Measurements from ENCODE around the gene PLPP4. TPM values are rescaled to one million over a fixed set of nuclear protein-coding genes. Genes with fewer than 3 reads are reported as not detected.
A peak's percentile ranks its signal among the peaks of the same experiment; 100 is the strongest.

PLPP4 gene
- total RNA-seq, 1 experiment from 2014 or later = 9.7 TPM

DNA sequence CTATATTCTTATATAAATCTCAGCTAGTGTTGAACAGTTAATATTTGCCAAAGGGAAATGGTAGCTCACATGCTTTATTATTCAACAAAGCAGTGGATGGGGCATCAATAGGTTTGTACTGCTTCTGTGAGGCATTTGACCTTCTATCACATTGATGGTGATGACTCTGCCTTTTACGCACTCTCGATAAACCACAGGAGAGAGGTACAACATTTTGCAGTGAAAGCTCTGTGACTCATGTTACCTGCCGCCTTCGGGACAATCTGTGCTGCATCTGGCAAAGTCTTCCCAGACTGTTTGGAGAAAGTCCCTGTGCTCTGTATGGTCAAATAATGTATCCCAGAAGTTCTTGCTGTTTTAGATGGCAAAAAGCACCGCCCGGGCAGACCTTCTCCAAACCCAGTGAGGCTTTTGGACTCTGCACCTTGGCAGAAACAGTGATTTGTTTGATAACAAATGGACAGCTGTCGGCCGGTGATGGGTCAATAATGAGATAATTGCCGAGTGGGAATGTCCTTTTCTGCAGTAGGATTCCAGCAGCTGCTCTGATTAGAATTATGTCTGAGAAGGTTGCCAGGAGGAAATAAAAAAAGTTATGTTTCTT is 61.0 kb downstream of the PLPP4 start:
- Histone ChIP-seq H3K27me3 (ENCODE audit: low read length) (no peaks in the 10 kb centered on the region), H3K4me1 (ENCODE audit: low read length) (no peaks in the 10 kb centered on the region), H3K9me2 (replicated peaks; ENCODE audit: insufficient read depth, low read length) (no peaks in the 10 kb centered on the region), H3K9me3 (ENCODE audit: low read length) (no peaks in the 10 kb centered on the region), H3K9ac (ENCODE audit: low read length) (no peak overlapping the region), H3K36me3 (ENCODE audit: insufficient read depth, low read length) (no peaks in the 10 kb centered on the region; the same call in 1 of the 2 replicates), H2AFZ (ENCODE audit: low read length) (no peak overlapping the region), H3K4me2 (ENCODE audit: low read depth, low read length, poor library complexity, severe bottlenecking) (no peak overlapping the region), H3K4me3 (ENCODE audit: low read length) (no peak overlapping the region), H4K20me1 (ENCODE audit: insufficient read depth, low read depth, low read length) (no peaks in the 10 kb centered on the region), H3K79me2 (ENCODE audit: low read length) (no peaks in the 10 kb centered on the region), H3K27ac (ENCODE audit: low read length) (no peak overlapping the region)
- DNase-seq = no peak

DNA sequence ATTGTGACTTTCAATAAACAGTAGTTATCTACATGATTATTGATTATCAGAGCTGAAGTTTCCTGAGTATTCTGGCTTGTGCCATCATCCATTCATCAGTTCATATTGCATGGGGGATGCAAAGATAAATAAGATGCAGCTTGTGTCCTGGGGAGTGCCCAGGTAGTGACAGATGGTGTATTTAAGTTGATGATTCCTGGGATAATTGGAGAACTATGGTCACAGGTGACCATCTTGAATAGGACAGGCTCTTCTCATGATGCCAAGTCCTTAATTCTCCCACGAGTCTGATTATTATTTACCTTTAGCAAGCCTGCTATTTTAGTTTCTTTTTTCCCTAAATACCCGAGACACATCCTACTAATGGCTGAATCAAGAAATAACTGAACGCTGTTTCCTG is 64.9 kb downstream of the PLPP4 start:
- no peak overlapping the region for H3K4me3 ChIP-seq (ENCODE audit: low read length)
- H3K4me1 ChIP-seq (ENCODE audit: low read length) = no peaks in the 10 kb centered on the region
- H3K36me3 ChIP-seq (ENCODE audit: insufficient read depth, low read length) = no peaks in the 10 kb centered on the region; the same call in 1 of the 2 replicates
- H3K27ac ChIP-seq (ENCODE audit: low read length) = no peak overlapping the region
- no peaks in the 10 kb centered on the region for H3K79me2 ChIP-seq (ENCODE audit: low read length)
- no peaks in the 10 kb centered on the region for H3K27me3 ChIP-seq (ENCODE audit: low read length)
- H3K9me2 ChIP-seq (replicated peaks; ENCODE audit: insufficient read depth, low read length) = no peaks in the 10 kb centered on the region
- no peak overlapping the region for H2AFZ ChIP-seq (ENCODE audit: low read length)
- no peak for DNase-seq
- no peaks in the 10 kb centered on the region for H3K9me3 ChIP-seq (ENCODE audit: low read length)
- no peak overlapping the region for H3K4me2 ChIP-seq (ENCODE audit: low read depth, low read length, poor library complexity, severe bottlenecking)
- H3K9ac ChIP-seq (ENCODE audit: low read length) = no peak overlapping the region
- H4K20me1 ChIP-seq (ENCODE audit: insufficient read depth, low read depth, low read length) = no peaks in the 10 kb centered on the region

DNA sequence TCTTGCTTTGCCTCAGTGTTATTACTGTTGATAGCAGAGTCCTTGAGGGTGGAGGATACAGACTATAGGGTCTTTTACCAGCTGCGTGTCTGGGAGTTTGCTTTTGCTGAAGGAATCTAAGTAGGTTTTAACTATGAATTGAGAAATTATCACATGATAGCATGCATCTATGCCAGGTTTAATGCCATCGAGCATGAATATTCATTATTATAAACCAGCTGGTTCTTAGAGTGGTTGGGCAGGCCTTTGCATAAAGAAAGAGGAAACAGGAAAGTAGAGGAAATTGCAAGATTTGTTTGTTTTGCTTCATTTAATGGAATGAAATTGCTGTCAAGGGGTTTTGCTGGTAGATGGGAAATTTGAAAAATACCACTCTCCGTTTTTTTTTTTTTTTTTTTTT is 70.7 kb downstream of the PLPP4 start:
- no peak overlapping the region for H3K27ac ChIP-seq (ENCODE audit: low read length)
- no peak overlapping the region for H3K4me3 ChIP-seq (ENCODE audit: low read length)
- H4K20me1 ChIP-seq (ENCODE audit: insufficient read depth, low read depth, low read length) = no peaks in the 10 kb centered on the region
- H3K27me3 ChIP-seq (ENCODE audit: low read length) = no peaks in the 10 kb centered on the region
- no peaks in the 10 kb centered on the region for H3K9me2 ChIP-seq (replicated peaks; ENCODE audit: insufficient read depth, low read length)
- DNase-seq = no peak
- H3K9ac ChIP-seq (ENCODE audit: low read length) = no peak overlapping the region
- H3K36me3 ChIP-seq (ENCODE audit: insufficient read depth, low read length) = no peaks in the 10 kb centered on the region
- no peaks in the 10 kb centered on the region for H3K79me2 ChIP-seq (ENCODE audit: low read length)
- no peaks in the 10 kb centered on the region for H3K9me3 ChIP-seq (ENCODE audit: low read length)
- H3K4me1 ChIP-seq (ENCODE audit: low read length) = peaks cover 5% of the 10 kb centered on the region
- no peak overlapping the region for H3K4me2 ChIP-seq (ENCODE audit: low read depth, low read length, poor library complexity, severe bottlenecking)
- H2AFZ ChIP-seq (ENCODE audit: low read length) = no peak overlapping the region

GRCh38 chr10:120530699-120531098 is 73.7 kb downstream of the PLPP4 start:
- Histone ChIP-seq H3K27me3 (ENCODE audit: low read length) (no peaks in the 10 kb centered on the region), H3K4me2 (ENCODE audit: low read depth, low read length, poor library complexity, severe bottlenecking) (no peak overlapping the region), H3K4me3 (ENCODE audit: low read length) (no peak overlapping the region), H3K4me1 (ENCODE audit: low read length) (peaks cover 5% of the 10 kb centered on the region), H3K27ac (ENCODE audit: low read length) (no peak overlapping the region), H4K20me1 (ENCODE audit: insufficient read depth, low read depth, low read length) (no peaks in the 10 kb centered on the region), H3K9me3 (ENCODE audit: low read length) (peaks cover 5% of the 10 kb centered on the region), H3K79me2 (ENCODE audit: low read length) (no peaks in the 10 kb centered on the region), H3K9me2 (replicated peaks; ENCODE audit: insufficient read depth, low read length) (no peaks in the 10 kb centered on the region), H3K9ac (ENCODE audit: low read length) (no peak overlapping the region), H2AFZ (ENCODE audit: low read length) (no peak overlapping the region), H3K36me3 (ENCODE audit: insufficient read depth, low read length) (no peaks in the 10 kb centered on the region)
- DNase-seq = peak; percentile 46

DNA sequence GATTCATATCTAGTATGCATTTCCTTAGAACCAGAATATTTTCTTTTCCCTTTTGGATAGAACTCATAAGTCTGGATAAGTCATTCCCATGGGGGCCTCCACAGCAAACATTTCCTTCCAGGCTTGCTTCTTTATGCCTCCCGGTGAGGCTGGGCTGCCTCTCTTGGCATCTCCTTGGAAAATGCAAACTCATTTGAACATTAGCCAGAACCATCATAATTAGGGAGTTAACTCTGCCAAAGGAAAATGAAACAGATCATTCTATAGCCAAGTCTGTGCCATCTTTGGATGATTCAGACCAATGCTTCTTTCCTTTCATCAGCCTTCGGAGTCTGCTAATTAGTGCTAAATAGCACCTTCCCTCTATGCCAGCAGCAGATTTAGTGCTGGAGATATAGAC is 81.1 kb downstream of the PLPP4 start:
- Histone ChIP-seq H3K4me2 (ENCODE audit: low read depth, low read length, poor library complexity, severe bottlenecking) (no peak overlapping the region), H3K79me2 (ENCODE audit: low read length) (no peaks in the 10 kb centered on the region), H3K27me3 (ENCODE audit: low read length) (no peaks in the 10 kb centered on the region), H3K9me3 (ENCODE audit: low read length) (peaks cover 5% of the 10 kb centered on the region), H3K9me2 (replicated peaks; ENCODE audit: insufficient read depth, low read length) (no peaks in the 10 kb centered on the region), H2AFZ (ENCODE audit: low read length) (no peak overlapping the region), H3K36me3 (ENCODE audit: insufficient read depth, low read length) (no peaks in the 10 kb centered on the region), H3K4me3 (ENCODE audit: low read length) (no peak overlapping the region), H3K4me1 (ENCODE audit: low read length) (no peaks in the 10 kb centered on the region), H3K27ac (ENCODE audit: low read length) (no peak overlapping the region), H3K9ac (ENCODE audit: low read length) (no peak overlapping the region), H4K20me1 (ENCODE audit: insufficient read depth, low read depth, low read length) (no peaks in the 10 kb centered on the region)
- DNase-seq = no peak

DNA sequence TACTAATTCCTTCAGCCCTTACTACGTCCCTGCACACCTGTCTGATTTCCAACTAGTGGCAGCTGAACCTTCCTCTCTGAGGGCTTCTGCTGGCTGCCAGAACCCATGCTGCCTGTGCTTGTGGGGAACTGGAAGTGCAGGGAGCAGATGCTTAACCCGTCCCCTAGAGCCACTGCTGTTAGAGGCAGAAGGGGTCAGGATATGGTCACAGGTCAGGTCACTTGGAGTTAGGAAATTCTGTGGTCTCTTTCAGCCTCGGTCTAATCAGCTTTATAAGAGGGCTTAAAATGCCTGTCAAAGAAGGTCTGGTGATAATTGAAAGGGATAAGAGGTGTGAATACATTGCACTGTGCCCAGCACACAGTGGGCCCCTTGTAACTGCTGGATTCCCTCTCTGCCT is 82.0 kb downstream of the PLPP4 start:
- no peak overlapping the region for H2AFZ ChIP-seq (ENCODE audit: low read length)
- no peaks in the 10 kb centered on the region for H4K20me1 ChIP-seq (ENCODE audit: insufficient read depth, low read depth, low read length)
- H3K27ac ChIP-seq (ENCODE audit: low read length) = no peak overlapping the region
- H3K27me3 ChIP-seq (ENCODE audit: low read length) = no peaks in the 10 kb centered on the region
- H3K4me2 ChIP-seq (ENCODE audit: low read depth, low read length, poor library complexity, severe bottlenecking) = no peak overlapping the region
- H3K4me3 ChIP-seq (ENCODE audit: low read length) = no peak overlapping the region
- H3K9me2 ChIP-seq (replicated peaks; ENCODE audit: insufficient read depth, low read length) = no peaks in the 10 kb centered on the region
- H3K9me3 ChIP-seq (ENCODE audit: low read length) = peaks cover 5% of the 10 kb centered on the region; the same call in 1 of the 2 replicates
- no peaks in the 10 kb centered on the region for H3K79me2 ChIP-seq (ENCODE audit: low read length)
- H3K36me3 ChIP-seq (ENCODE audit: insufficient read depth, low read length) = no peaks in the 10 kb centered on the region
- H3K9ac ChIP-seq (ENCODE audit: low read length) = no peak overlapping the region
- no peaks in the 10 kb centered on the region for H3K4me1 ChIP-seq (ENCODE audit: low read length)
- DNase-seq = no peak

DNA sequence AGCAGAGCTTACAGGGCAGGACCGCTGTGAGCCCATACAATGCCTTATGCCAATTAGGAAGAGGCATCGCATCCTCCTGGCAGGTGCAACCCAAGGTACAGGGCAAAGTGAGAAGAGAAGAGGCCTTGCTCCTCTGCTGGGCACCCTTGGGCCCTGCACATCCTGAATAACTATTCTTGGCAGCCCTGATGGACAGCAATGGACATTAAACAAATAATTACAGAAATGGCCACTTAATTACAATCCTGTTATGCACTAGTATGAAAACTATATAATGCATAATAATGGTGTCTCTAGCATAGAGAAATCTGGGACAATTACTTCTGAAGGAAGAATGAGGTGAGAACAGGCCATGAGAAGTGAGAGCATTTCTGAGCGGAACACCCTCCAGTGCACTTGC is 83.5 kb downstream of the PLPP4 start:
- Histone ChIP-seq H3K79me2 (ENCODE audit: low read length) (no peaks in the 10 kb centered on the region), H3K4me3 (ENCODE audit: low read length) (no peak overlapping the region), H3K36me3 (ENCODE audit: insufficient read depth, low read length) (no peaks in the 10 kb centered on the region), H2AFZ (ENCODE audit: low read length) (no peak overlapping the region), H3K27me3 (ENCODE audit: low read length) (no peaks in the 10 kb centered on the region), H3K9ac (ENCODE audit: low read length) (no peak overlapping the region), H3K9me2 (replicated peaks; ENCODE audit: insufficient read depth, low read length) (no peaks in the 10 kb centered on the region), H3K4me2 (ENCODE audit: low read depth, low read length, poor library complexity, severe bottlenecking) (no peak overlapping the region), H4K20me1 (ENCODE audit: insufficient read depth, low read depth, low read length) (no peaks in the 10 kb centered on the region), H3K4me1 (ENCODE audit: low read length) (no peaks in the 10 kb centered on the region), H3K27ac (ENCODE audit: low read length) (no peak overlapping the region), H3K9me3 (ENCODE audit: low read length) (no peaks in the 10 kb centered on the region)
- no peak for DNase-seq

DNA sequence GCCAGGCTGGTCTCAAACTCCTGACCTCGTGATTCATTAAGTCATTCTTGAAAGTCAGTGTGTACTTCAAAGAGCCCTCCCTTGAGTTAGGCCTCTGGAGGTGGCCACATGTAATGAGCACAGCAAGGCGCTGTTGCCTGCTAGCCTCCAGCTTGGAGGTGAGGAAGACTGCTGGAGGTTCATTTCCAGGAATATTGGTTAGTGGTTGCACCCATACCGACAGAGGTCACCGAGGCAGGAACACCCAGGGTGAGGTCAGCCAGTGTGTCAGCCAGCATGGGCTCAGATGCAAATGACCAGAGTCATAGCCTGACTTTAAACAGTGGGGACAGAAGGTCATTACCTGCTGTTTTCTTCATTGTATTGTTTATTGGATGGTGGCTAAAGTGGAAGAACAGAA is 85.0 kb downstream of the PLPP4 start:
- no peak overlapping the region for H3K9ac ChIP-seq (ENCODE audit: low read length)
- H4K20me1 ChIP-seq (ENCODE audit: insufficient read depth, low read depth, low read length) = no peaks in the 10 kb centered on the region
- no peak for DNase-seq
- no peaks in the 10 kb centered on the region for H3K9me3 ChIP-seq (ENCODE audit: low read length)
- H3K9me2 ChIP-seq (replicated peaks; ENCODE audit: insufficient read depth, low read length) = no peaks in the 10 kb centered on the region
- H3K36me3 ChIP-seq (ENCODE audit: insufficient read depth, low read length) = no peaks in the 10 kb centered on the region
- no peak overlapping the region for H2AFZ ChIP-seq (ENCODE audit: low read length)
- H3K4me3 ChIP-seq (ENCODE audit: low read length) = no peak overlapping the region
- H3K79me2 ChIP-seq (ENCODE audit: low read length) = no peaks in the 10 kb centered on the region
- no peaks in the 10 kb centered on the region for H3K27me3 ChIP-seq (ENCODE audit: low read length)
- H3K27ac ChIP-seq (ENCODE audit: low read length) = no peak overlapping the region
- H3K4me2 ChIP-seq (ENCODE audit: low read depth, low read length, poor library complexity, severe bottlenecking) = no peak overlapping the region
- no peaks in the 10 kb centered on the region for H3K4me1 ChIP-seq (ENCODE audit: low read length)

- H3K4me2 ChIP-seq (ENCODE audit: low read depth, low read length, poor library complexity, severe bottlenecking) = no peak overlapping the region
- no peak for DNase-seq
- H3K27ac ChIP-seq (ENCODE audit: low read length) = no peak overlapping the region
- H3K27me3 ChIP-seq (ENCODE audit: low read length) = no peaks in the 10 kb centered on the region
- no peaks in the 10 kb centered on the region for H3K9me3 ChIP-seq (ENCODE audit: low read length)
- H3K9me2 ChIP-seq (replicated peaks; ENCODE audit: insufficient read depth, low read length) = no peaks in the 10 kb centered on the region
- H3K9ac ChIP-seq (ENCODE audit: low read length) = no peak overlapping the region
- H3K4me1 ChIP-seq (ENCODE audit: low read length) = no peaks in the 10 kb centered on the region
- H4K20me1 ChIP-seq (ENCODE audit: insufficient read depth, low read depth, low read length) = no peaks in the 10 kb centered on the region
- H3K36me3 ChIP-seq (ENCODE audit: insufficient read depth, low read length) = no peaks in the 10 kb centered on the region
- H3K4me3 ChIP-seq (ENCODE audit: low read length) = no peak overlapping the region
- no peaks in the 10 kb centered on the region for H3K79me2 ChIP-seq (ENCODE audit: low read length)
- no peak overlapping the region for H2AFZ ChIP-seq (ENCODE audit: low read length)
Observed at GRCh38 chr10:120542591-120542990, 85.6 kb downstream of the PLPP4 start.

Measured in Karpas-422 (cell line).